DOHH2 (cell line): ENCODE measurements around the gene PDK1.

ENCODE experiments used
- H3F3A ChIP-seq: fragments of 200-600 bp; sonication (generic), shearing (Covaris generic); 2 replicates; pipeline ENCODE4 v1.6.0; 2016; ENCODE audit warnings: antibody characterized with exemption, mild to moderate bottlenecking; ENCODE audit not compliant: control insufficient read depth, insufficient read depth
- H3K27ac ChIP-seq: fragments of 200-600 bp; sonication (generic); 2 replicates; pipeline ENCODE4 v1.5.1; 2014; ENCODE audit warnings: low read depth, mild to moderate bottlenecking, low read length, moderate library complexity
- H3K27me3 ChIP-seq: fragments of 200-600 bp; sonication (generic); 2 replicates; pipeline ENCODE4 v1.6.1; 2014; ENCODE audit warnings: mild to moderate bottlenecking, low read length, mixed read lengths; ENCODE audit not compliant: control insufficient read depth
- H3K36me3 ChIP-seq: fragments of 200-600 bp; sonication (generic); 2 replicates; pipeline ENCODE4 v1.6.1; 2014; ENCODE audit warnings: mild to moderate bottlenecking, low read length, moderate library complexity, mixed read lengths; ENCODE audit not compliant: control insufficient read depth
- H3K4me1 ChIP-seq: fragments of 200-600 bp; sonication (generic); 2 replicates; pipeline ENCODE4 v1.6.1; 2014; ENCODE audit warnings: mild to moderate bottlenecking, low read length, mixed read lengths; ENCODE audit not compliant: control insufficient read depth
- H3K4me2 ChIP-seq: fragments of 200-600 bp; sonication (generic); 2 replicates; pipeline ENCODE4 v1.6.0; 2014; ENCODE audit warnings: mild to moderate bottlenecking, low read length, moderate library complexity
- H3K4me3 ChIP-seq: fragments of 200-600 bp; sonication (generic); 2 replicates; pipeline ENCODE4 v1.5.1; 2014; ENCODE audit warnings: mild to moderate bottlenecking, low read length, mixed read lengths
- H3K79me2 ChIP-seq: fragments of 200-600 bp; sonication (generic); 2 replicates; pipeline ENCODE4 v1.6.1; 2014; ENCODE audit warnings: mild to moderate bottlenecking, low read length, mixed read lengths; ENCODE audit not compliant: control insufficient read depth
- H3K9me2 ChIP-seq: fragments of 200-600 bp; sonication (generic); replicated peaks from 2 replicates; pipeline ENCODE4 v1.6.1; 2014; ENCODE audit warnings: mild to moderate bottlenecking, low read length, mixed read lengths; ENCODE audit not compliant: control insufficient read depth
- H3K9me3 ChIP-seq: fragments of 200-600 bp; sonication (generic); 2 replicates; pipeline ENCODE4 v1.6.1; 2014; ENCODE audit warnings: antibody characterized with exemption, low read length, mixed read lengths; ENCODE audit not compliant: control insufficient read depth, insufficient read depth
- H4K20me1 ChIP-seq: fragments of 200-600 bp; sonication (generic); 2 replicates; pipeline ENCODE4 v1.6.0; 2014; ENCODE audit warnings: low read depth, mild to moderate bottlenecking, antibody characterized with exemption, low read length, moderate library complexity; ENCODE audit not compliant: control insufficient read depth, insufficient read depth
- EZH2phosphoT487 ChIP-seq: fragments of 200-600 bp; sonication (generic); IDR thresholded peaks from 2 replicates; pipeline ENCODE4 v1.6.1; 2017; ENCODE audit warnings: borderline replicate concordance, mild to moderate bottlenecking, antibody characterized with exemption, low read length, moderate library complexity, mixed read lengths
- TF ChIP-seq, protein P1 (sequence below): fragments of 200-600 bp; sonication (generic); IDR thresholded peaks from one replicate; pipeline ENCODE4 v1.5.1; 2014; ENCODE audit warnings: antibody characterized with exemption, mild to moderate bottlenecking, low read depth, low read length; ENCODE audit not compliant: poor library complexity, severe bottlenecking

The PDK1 gene

DNA sequence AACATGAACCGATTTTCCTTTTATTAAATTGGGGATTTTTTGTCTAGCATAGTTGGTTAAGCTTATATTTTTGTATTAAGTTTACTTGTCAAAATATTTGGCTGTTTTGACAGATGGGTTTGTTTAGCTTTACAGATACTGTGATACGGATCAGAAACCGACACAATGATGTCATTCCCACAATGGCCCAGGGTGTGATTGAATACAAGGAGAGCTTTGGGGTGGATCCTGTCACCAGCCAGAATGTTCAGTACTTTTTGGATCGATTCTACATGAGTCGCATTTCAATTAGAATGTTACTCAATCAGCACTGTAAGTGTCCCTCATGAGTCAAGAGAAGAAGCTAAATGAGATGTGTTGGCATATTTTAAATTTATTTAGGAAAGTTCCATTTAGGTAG is 8.5 kb downstream of the PDK1 start:
- Histone ChIP-seq H3K27me3 (no peaks in the 10 kb centered on the region), H3K9me2 (no peaks in the 10 kb centered on the region), H3K4me1 (no peaks in the 10 kb centered on the region), H3K36me3 (peaks cover 95% of the 10 kb centered on the region), H3K9me3 (no peaks in the 10 kb centered on the region), H3K27ac (no peak overlapping the region), H3K4me3 (no peak overlapping the region), H3F3A (no peaks in the 10 kb centered on the region), H3K79me2 (peaks cover 9% of the 10 kb centered on the region; the same call in 1 of the 2 replicates), H3K4me2 (no peak overlapping the region), H4K20me1 (0 out of 2 replicates have a peak, but pooled peaks cover 2% of the 10 kb centered on the region)
- TF ChIP-seq, protein P1, sequence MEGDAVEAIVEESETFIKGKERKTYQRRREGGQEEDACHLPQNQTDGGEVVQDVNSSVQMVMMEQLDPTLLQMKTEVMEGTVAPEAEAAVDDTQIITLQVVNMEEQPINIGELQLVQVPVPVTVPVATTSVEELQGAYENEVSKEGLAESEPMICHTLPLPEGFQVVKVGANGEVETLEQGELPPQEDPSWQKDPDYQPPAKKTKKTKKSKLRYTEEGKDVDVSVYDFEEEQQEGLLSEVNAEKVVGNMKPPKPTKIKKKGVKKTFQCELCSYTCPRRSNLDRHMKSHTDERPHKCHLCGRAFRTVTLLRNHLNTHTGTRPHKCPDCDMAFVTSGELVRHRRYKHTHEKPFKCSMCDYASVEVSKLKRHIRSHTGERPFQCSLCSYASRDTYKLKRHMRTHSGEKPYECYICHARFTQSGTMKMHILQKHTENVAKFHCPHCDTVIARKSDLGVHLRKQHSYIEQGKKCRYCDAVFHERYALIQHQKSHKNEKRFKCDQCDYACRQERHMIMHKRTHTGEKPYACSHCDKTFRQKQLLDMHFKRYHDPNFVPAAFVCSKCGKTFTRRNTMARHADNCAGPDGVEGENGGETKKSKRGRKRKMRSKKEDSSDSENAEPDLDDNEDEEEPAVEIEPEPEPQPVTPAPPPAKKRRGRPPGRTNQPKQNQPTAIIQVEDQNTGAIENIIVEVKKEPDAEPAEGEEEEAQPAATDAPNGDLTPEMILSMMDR: no peak
- TF ChIP-seq EZH2phosphoT487: no peak

DNA sequence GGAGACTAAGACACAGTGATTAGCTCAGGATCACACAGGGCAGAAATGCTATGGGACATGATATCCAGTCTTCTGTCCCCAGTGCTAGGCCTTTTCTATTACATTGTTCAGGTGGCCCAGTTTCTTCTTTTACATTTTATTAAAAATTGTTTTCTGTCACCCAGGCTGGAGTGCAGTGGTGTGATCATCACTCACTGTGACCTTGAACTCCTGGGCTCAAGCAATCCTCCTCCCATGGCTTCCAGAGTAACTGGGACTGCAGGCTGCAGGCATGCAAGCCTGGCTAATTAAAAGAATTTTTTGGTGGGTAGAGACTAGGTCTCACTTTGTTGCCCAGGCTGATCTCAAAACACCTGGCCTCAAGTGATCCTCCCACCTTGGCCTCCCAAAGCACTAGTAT is 15.4 kb downstream of the PDK1 start:
- no peak for TF ChIP-seq EZH2phosphoT487
- TF ChIP-seq, protein P1: no peak
- H4K20me1 ChIP-seq: no peaks in the 10 kb centered on the region
- H3K27ac ChIP-seq: no peak overlapping the region
- H3K4me2 ChIP-seq: no peak overlapping the region
- no peaks in the 10 kb centered on the region for H3K27me3 ChIP-seq
- no peaks in the 10 kb centered on the region for H3K9me2 ChIP-seq
- no peaks in the 10 kb centered on the region for H3K4me1 ChIP-seq
- peaks cover 11% of the 10 kb centered on the region; the same call in 1 of the 2 replicates for H3K79me2 ChIP-seq
- peaks cover 83% of the 10 kb centered on the region for H3K36me3 ChIP-seq
- H3F3A ChIP-seq: no peaks in the 10 kb centered on the region
- H3K9me3 ChIP-seq: peaks cover 14% of the 10 kb centered on the region
- no peak overlapping the region for H3K4me3 ChIP-seq

DNA sequence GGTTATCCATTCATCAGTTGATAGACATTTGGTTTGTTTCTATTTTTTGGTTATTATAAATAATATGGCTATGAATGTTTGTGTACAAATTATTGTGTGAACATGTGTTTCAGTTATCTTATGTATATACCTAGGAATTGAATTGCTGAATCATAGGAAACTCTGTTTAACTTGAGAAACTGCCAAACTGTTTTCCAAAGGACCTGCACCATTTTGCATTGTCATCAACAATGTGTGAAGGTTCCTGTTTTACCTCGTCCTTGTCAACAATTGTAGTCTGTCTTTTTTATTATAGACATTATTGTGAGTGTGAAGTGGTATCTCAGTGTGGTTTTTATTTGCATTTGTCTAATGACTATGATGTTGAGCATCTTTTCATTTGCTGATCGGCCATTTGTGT is 17.1 kb downstream of the PDK1 start:
- H4K20me1 ChIP-seq: no peaks in the 10 kb centered on the region
- H3K27me3 ChIP-seq: no peaks in the 10 kb centered on the region
- no peak overlapping the region for H3K27ac ChIP-seq
- H3K9me2 ChIP-seq: no peaks in the 10 kb centered on the region
- H3K9me3 ChIP-seq: peaks cover 23% of the 10 kb centered on the region
- H3K4me1 ChIP-seq: no peaks in the 10 kb centered on the region
- no peak overlapping the region for H3K4me3 ChIP-seq
- H3K79me2 ChIP-seq: peaks cover 19% of the 10 kb centered on the region
- H3K36me3 ChIP-seq: peaks cover 81% of the 10 kb centered on the region
- H3K4me2 ChIP-seq: no peak overlapping the region
- no peak for TF ChIP-seq EZH2phosphoT487
- TF ChIP-seq, protein P1: no peak
- H3F3A ChIP-seq: no peaks in the 10 kb centered on the region

DNA sequence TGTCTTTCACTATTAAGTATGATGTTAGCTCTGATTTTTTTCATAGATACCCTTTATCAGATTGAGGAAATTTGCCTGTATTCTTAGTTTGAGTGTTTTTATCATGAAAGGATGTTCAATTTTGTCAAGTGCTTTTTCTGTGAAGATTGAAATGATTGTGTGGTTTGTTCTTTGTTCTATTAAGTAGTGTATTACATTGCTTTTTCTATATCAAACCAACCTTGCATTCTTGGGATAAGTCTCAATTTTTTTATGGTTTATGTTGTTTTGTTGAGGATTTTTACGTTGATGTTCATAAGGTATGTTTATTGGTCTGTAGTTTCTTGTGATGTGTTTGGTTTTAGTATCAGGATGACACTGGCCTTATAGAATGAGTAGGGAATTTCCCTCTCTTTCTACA is 19.1 kb downstream of the PDK1 start:
- Histone ChIP-seq H3K4me1 (no peaks in the 10 kb centered on the region), H3K4me3 (no peak overlapping the region), H3K36me3 (peaks cover 83% of the 10 kb centered on the region), H3F3A (no peaks in the 10 kb centered on the region), H3K4me2 (no peak overlapping the region), H3K27ac (no peak overlapping the region), H3K79me2 (peaks cover 28% of the 10 kb centered on the region), H3K9me2 (no peaks in the 10 kb centered on the region), H4K20me1 (no peaks in the 10 kb centered on the region), H3K9me3 (peaks cover 30% of the 10 kb centered on the region), H3K27me3 (no peaks in the 10 kb centered on the region)
- TF ChIP-seq, protein P1: no peak
- TF ChIP-seq EZH2phosphoT487: no peak
